Measurements from ENCODE around the gene PHF21B.

PHF21B gene

GRCh38 chr22:44907765-44908737 lies 101.8 kb downstream of the PHF21B start:
- TF ChIP-seq FOXP2 (optimal IDR thresholded peaks at IDR 0.05; ENCODE audit: borderline replicate concordance, extremely low read depth, extremely low read length, insufficient read depth) (no peak), TAF1 (IDR thresholded peaks at IDR 0.05; ENCODE audit: borderline replicate concordance, insufficient read depth, low read length) (no peak), REST (IDR thresholded peaks at IDR 0.05; ENCODE audit: insufficient read depth in 1 of 2, low read depth in 2 of 2, low read length in 2 of 2) (no peak), SIN3A (IDR thresholded peaks at IDR 0.05; ENCODE audit: borderline replicate concordance, insufficient read depth, low read length) (no peak), POLR2AphosphoS5 (IDR thresholded peaks at IDR 0.05; ENCODE audit: low read depth, low read length) (no peak)

GRCh38 chr22:44906999-44907644 lies 102.7 kb downstream of the PHF21B start:
- TF ChIP-seq TAF1 (IDR thresholded peaks at IDR 0.05; ENCODE audit: borderline replicate concordance, insufficient read depth, low read length) (no peak), POLR2AphosphoS5 (IDR thresholded peaks at IDR 0.05; ENCODE audit: low read depth, low read length) (no peak), REST (IDR thresholded peaks at IDR 0.05; ENCODE audit: insufficient read depth in 1 of 2, low read depth in 2 of 2, low read length in 2 of 2) (no peak), FOXP2 (optimal IDR thresholded peaks at IDR 0.05; ENCODE audit: borderline replicate concordance, extremely low read depth, extremely low read length, insufficient read depth) (no peak), SIN3A (IDR thresholded peaks at IDR 0.05; ENCODE audit: borderline replicate concordance, insufficient read depth, low read length) (no peak)

GRCh38 chr22:44906248-44906936 lies 103.4 kb downstream of the PHF21B start:
- TF ChIP-seq FOXP2 (optimal IDR thresholded peaks at IDR 0.05; ENCODE audit: borderline replicate concordance, extremely low read depth, extremely low read length, insufficient read depth) (no peak), REST (IDR thresholded peaks at IDR 0.05; ENCODE audit: insufficient read depth in 1 of 2, low read depth in 2 of 2, low read length in 2 of 2) (no peak), TAF1 (IDR thresholded peaks at IDR 0.05; ENCODE audit: borderline replicate concordance, insufficient read depth, low read length) (no peak), POLR2AphosphoS5 (IDR thresholded peaks at IDR 0.05; ENCODE audit: low read depth, low read length) (no peak)

- no peak for TF ChIP-seq REST (IDR thresholded peaks at IDR 0.05; ENCODE audit: insufficient read depth in 1 of 2, low read depth in 2 of 2, low read length in 2 of 2)
- TF ChIP-seq POLR2AphosphoS5 (IDR thresholded peaks at IDR 0.05; ENCODE audit: low read depth, low read length): no peak
- no peak for TF ChIP-seq TAF1 (IDR thresholded peaks at IDR 0.05; ENCODE audit: borderline replicate concordance, insufficient read depth, low read length)
- TF ChIP-seq SIN3A (IDR thresholded peaks at IDR 0.05; ENCODE audit: borderline replicate concordance, insufficient read depth, low read length): no peak
- no peak for TF ChIP-seq FOXP2 (optimal IDR thresholded peaks at IDR 0.05; ENCODE audit: borderline replicate concordance, extremely low read depth, extremely low read length, insufficient read depth)
Observed at GRCh38 chr22:44901301-44901700, 108.5 kb downstream of the PHF21B start.

Data from PFSK-1 (cell line).